HG03521 (cell line): Measurements from ENCODE around the gene KDM2B.
"Not testable (repeated sequence)": the region's sequence is repeated elsewhere in the genome, so short reads cannot be mapped to it uniquely, and the experiment has no call there.

Source experiments
- ATAC-seq: cut with Tn5 transposase; IDR thresholded peaks from one replicate; pipeline ENCODE4 v1.9.1; 2021; ENCODE audit warnings: mild to moderate bottlenecking, moderate library complexity; ENCODE audit not compliant: unreplicated experiment

KDM2B gene

GRCh38 chr12:121507984-121508383 lies 72.8 kb downstream of the KDM2B start:
- ATAC-seq = no peak

GRCh38 chr12:121507245-121507644 lies 73.6 kb downstream of the KDM2B start:
- ATAC-seq = no peak

GRCh38 chr12:121505513-121505912 lies 75.3 kb downstream of the KDM2B start:
- no peak for ATAC-seq

- no peak for ATAC-seq
Measured at GRCh38 chr12:121504505-121504904, 76.3 kb downstream of the KDM2B start.

GRCh38 chr12:121503395-121503794 lies 77.4 kb downstream of the KDM2B start:
- ATAC-seq = no peak

GRCh38 chr12:121501946-121502345 lies 78.9 kb downstream of the KDM2B start:
- no peak for ATAC-seq

- no peak for ATAC-seq
Measured at GRCh38 chr12:121499929-121500793, 80.7 kb downstream of the KDM2B start.

GRCh38 chr12:121495746-121496145 lies 85.1 kb downstream of the KDM2B start:
- no peak for ATAC-seq

GRCh38 chr12:121494093-121494787 lies 86.6 kb downstream of the KDM2B start:
- no peak for ATAC-seq

GRCh38 chr12:121490401-121491281 lies 90.2 kb downstream of the KDM2B start:
- ATAC-seq = no peak

- no peak for ATAC-seq
Measured at GRCh38 chr12:121489874-121490273, 90.9 kb downstream of the KDM2B start.

- ATAC-seq = no peak
Measured at GRCh38 chr12:121484967-121485366, 95.9 kb downstream of the KDM2B start.

GRCh38 chr12:121484564-121484963 lies 96.3 kb downstream of the KDM2B start:
- not testable (repeated sequence) for ATAC-seq

- no peak for ATAC-seq
Measured at GRCh38 chr12:121483949-121484348, 96.9 kb downstream of the KDM2B start.

GRCh38 chr12:121476477-121476876 lies 104.3 kb downstream of the KDM2B start:
- ATAC-seq = no peak

- ATAC-seq = no peak
Measured at GRCh38 chr12:121475279-121475678, 105.5 kb downstream of the KDM2B start.

GRCh38 chr12:121472150-121472905 lies 108.5 kb downstream of the KDM2B start:
- no peak for ATAC-seq

GRCh38 chr12:121470751-121471150 lies 110.1 kb downstream of the KDM2B start:
- ATAC-seq = no peak

GRCh38 chr12:121468499-121468801 lies 112.4 kb downstream of the KDM2B start:
- ATAC-seq = no peak

- ATAC-seq = peak; percentile 10
Measured at GRCh38 chr12:121467638-121468498, 113.0 kb downstream of the KDM2B start.
